K562 (cell line): Measurements from ENCODE around the gene RNASEH1. TPM values are rescaled to one million over a fixed set of nuclear protein-coding genes. Genes with fewer than 3 reads are reported as not detected.

Source experiments
- CBFA2T2 ChIP-seq: fragments of 450-650 bp; conservative IDR thresholded peaks from 2 replicates; pipeline ENCODE4 v1.6.1; 2017; ENCODE audit warnings: mild to moderate bottlenecking
- MTA2 ChIP-seq: fragments of 450-650 bp; IDR thresholded peaks from 2 replicates; pipeline ENCODE4 v1.6.1; 2016; ENCODE audit warnings: low read depth
- NCOR1 ChIP-seq: fragments of 450-650 bp; IDR thresholded peaks from 2 replicates; pipeline ENCODE4 v1.6.1; 2016; ENCODE audit warnings: mild to moderate bottlenecking, moderate library complexity
- NFE2 ChIP-seq: IDR thresholded peaks from 2 replicates; pipeline ENCODE4 v1.6.1; 2014; ENCODE audit warnings: antibody characterized with exemption, low read depth
- NR2C2 ChIP-seq, 2 experiments: fragments of 200-800 bp in 1 of 2; sonication (Bioruptor generic) in 1 of 2; sonication (generic) in 1 of 2; formaldehyde crosslinking in 1 of 2; IDR thresholded peaks; 2 replicates each; pipeline versions ENCODE4 v1.6.1 to v1.8.0; 2016 to 2022; ENCODE audit warnings: mild to moderate bottlenecking in 1 of 2, missing compliant biosample characterization in 1 of 2, missing genetic modification characterization in 1 of 2, missing genetic modification reagents in 1 of 2
- SRF ChIP-seq, 2 experiments: fragments of 250-450, 450-650 bp in 1 of 2; sonication (Bioruptor Pico) in 1 of 2; sonication (generic) in 1 of 2; formaldehyde crosslinking; IDR thresholded peaks; 2 replicates each; pipeline versions ENCODE4 v1.5.0 to v1.5.1; 2020 to 2022; ENCODE audit warnings: mild to moderate bottlenecking in 1 of 2, missing genetic modification reagents in 1 of 2
- polyA plus RNA-seq, 8 experiments: library from polyadenylated mRNA; depleted of rRNA in 4 of 8; stranded (reverse) in 5 of 8; unstranded in 3 of 8; fragments of >200 nt; fragmentation: Nextera tagmentation in 2 of 8; fragmentation: Illumina TruSeq in 1 of 8; extraction: Ambion mirVana in 2 of 8; extraction: Trizol in 1 of 8; gene quantifications; 2 replicates each; pipeline versions ENCODE4 v1.2.1 to v1.2.3, GENCODE V29; 2011 to 2014; ENCODE audit warnings: inconsistent platforms in 1 of 8, missing spikeins in 1 of 8
- total RNA-seq, 7 experiments: library from RNA; depleted of rRNA in 6 of 7; stranded (reverse); fragments of >200 nt in 6 of 7; fragmentation: Illumina TruSeq in 2 of 7; extraction: Trizol in 2 of 7; gene quantifications; 2 replicates each; pipeline versions ENCODE4 v1.2.1 to v1.2.3, GENCODE V29; 2011 to 2021; ENCODE audit warnings: low replicate concordance in 1 of 7
- TF ChIP-seq, protein P1 (sequence below), 2 experiments: fragments of 450-650 bp in 1 of 2; IDR thresholded peaks; 2 replicates each; pipeline ENCODE4 v1.6.1; 2011 to 2017; ENCODE audit warnings: low read depth in 2 of 2, antibody characterized with exemption in 1 of 2, borderline replicate concordance in 1 of 2, low read length in 1 of 2, mild to moderate bottlenecking in 1 of 2, mixed read lengths in 1 of 2; ENCODE audit not compliant: control insufficient read depth in 1 of 2
- TF ChIP-seq, protein P2 (sequence below): fragments of 450-650 bp; IDR thresholded peaks from 2 replicates; pipeline ENCODE4 v1.6.1; 2016; ENCODE audit warnings: low read depth, mild to moderate bottlenecking, moderate library complexity
- TF ChIP-seq, protein P3 (sequence below): fragments of 250-450 bp; sonication (Bioruptor Pico); IDR thresholded peaks from 2 replicates; pipeline ENCODE4 v1.4.0; 2020; ENCODE audit warnings: mild to moderate bottlenecking, moderate library complexity, borderline replicate concordance
- TF ChIP-seq, protein P4 (sequence below): fragments of 450-650 bp; IDR thresholded peaks from 2 replicates; pipeline ENCODE4 v1.6.1; 2018; ENCODE audit warnings: mild to moderate bottlenecking, low read depth; ENCODE audit not compliant: partially characterized antibody
- TF ChIP-seq, protein P5 (sequence below): IDR thresholded peaks from 2 replicates; pipeline ENCODE4 v1.6.1; 2014; ENCODE audit warnings: antibody characterized with exemption
- TF ChIP-seq, protein P6 (sequence below): sonication (generic); IDR thresholded peaks from 2 replicates; pipeline ENCODE4 v1.6.1; 2016

The RNASEH1 gene
- total and polyA plus RNA-seq, 9 of the 15 experiments (the other 6 are each of a cell fraction or from before 2014, with no cell fraction given): 25.7 to 47.5 (median 42.8) TPM

DNA sequence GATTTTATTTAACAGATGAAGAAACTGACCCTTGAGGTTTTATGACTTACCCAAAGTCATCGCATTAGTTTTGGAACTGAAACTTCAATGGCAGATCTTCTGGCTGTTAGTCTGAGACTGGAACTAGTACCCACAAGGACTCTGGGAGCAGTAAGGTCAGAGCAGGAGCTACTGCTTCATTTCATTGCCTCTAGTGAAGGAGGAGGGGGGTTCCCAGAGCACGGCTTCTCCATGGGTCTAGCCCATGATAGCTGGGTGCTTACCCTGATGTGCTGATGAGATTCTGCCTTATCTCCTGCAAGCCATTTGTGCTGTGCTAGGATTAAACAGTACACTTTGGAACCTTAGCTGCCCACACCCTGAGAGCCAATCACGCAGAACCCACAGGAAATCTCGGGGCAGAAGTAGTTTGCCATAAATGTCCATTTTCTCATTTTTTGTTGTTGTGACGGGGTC, 5.4 kb upstream of the RNASEH1 start (continued):
- TF ChIP-seq, protein P1, sequence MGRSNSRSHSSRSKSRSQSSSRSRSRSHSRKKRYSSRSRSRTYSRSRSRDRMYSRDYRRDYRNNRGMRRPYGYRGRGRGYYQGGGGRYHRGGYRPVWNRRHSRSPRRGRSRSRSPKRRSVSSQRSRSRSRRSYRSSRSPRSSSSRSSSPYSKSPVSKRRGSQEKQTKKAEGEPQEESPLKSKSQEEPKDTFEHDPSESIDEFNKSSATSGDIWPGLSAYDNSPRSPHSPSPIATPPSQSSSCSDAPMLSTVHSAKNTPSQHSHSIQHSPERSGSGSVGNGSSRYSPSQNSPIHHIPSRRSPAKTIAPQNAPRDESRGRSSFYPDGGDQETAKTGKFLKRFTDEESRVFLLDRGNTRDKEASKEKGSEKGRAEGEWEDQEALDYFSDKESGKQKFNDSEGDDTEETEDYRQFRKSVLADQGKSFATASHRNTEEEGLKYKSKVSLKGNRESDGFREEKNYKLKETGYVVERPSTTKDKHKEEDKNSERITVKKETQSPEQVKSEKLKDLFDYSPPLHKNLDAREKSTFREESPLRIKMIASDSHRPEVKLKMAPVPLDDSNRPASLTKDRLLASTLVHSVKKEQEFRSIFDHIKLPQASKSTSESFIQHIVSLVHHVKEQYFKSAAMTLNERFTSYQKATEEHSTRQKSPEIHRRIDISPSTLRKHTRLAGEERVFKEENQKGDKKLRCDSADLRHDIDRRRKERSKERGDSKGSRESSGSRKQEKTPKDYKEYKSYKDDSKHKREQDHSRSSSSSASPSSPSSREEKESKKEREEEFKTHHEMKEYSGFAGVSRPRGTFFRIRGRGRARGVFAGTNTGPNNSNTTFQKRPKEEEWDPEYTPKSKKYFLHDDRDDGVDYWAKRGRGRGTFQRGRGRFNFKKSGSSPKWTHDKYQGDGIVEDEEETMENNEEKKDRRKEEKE (IDR thresholded peaks at IDR 0.05; ENCODE audit: borderline replicate concordance in 1 of 2, control insufficient read depth in 1 of 2, low read depth in 2 of 2, low read length in 1 of 2): no peak
- TF ChIP-seq CBFA2T2: peak; percentile 69
- no peak for TF ChIP-seq SRF (CRISPR knock-in tag; IDR thresholded peaks at IDR 0.05)
- TF ChIP-seq NR2C2 (CRISPR knock-in tag; IDR thresholded peaks at IDR 0.05): no peak
- TF ChIP-seq NR2C2 (tag; IDR thresholded peaks at IDR 0.05): 0 out of 2 replicates have a peak, but pooled peaks have one; percentile 25
- TF ChIP-seq, protein P2, sequence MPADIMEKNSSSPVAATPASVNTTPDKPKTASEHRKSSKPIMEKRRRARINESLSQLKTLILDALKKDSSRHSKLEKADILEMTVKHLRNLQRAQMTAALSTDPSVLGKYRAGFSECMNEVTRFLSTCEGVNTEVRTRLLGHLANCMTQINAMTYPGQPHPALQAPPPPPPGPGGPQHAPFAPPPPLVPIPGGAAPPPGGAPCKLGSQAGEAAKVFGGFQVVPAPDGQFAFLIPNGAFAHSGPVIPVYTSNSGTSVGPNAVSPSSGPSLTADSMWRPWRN: 0 out of 2 replicates have a peak, but pooled peaks have one; percentile 22
- TF ChIP-seq MTA2: 0 out of 2 replicates have a peak, but pooled peaks have one; percentile 14
- TF ChIP-seq, protein P3, sequence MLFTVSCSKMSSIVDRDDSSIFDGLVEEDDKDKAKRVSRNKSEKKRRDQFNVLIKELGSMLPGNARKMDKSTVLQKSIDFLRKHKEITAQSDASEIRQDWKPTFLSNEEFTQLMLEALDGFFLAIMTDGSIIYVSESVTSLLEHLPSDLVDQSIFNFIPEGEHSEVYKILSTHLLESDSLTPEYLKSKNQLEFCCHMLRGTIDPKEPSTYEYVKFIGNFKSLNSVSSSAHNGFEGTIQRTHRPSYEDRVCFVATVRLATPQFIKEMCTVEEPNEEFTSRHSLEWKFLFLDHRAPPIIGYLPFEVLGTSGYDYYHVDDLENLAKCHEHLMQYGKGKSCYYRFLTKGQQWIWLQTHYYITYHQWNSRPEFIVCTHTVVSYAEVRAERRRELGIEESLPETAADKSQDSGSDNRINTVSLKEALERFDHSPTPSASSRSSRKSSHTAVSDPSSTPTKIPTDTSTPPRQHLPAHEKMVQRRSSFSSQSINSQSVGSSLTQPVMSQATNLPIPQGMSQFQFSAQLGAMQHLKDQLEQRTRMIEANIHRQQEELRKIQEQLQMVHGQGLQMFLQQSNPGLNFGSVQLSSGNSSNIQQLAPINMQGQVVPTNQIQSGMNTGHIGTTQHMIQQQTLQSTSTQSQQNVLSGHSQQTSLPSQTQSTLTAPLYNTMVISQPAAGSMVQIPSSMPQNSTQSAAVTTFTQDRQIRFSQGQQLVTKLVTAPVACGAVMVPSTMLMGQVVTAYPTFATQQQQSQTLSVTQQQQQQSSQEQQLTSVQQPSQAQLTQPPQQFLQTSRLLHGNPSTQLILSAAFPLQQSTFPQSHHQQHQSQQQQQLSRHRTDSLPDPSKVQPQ (CRISPR knock-in tag): no peak
- TF ChIP-seq, protein P4, sequence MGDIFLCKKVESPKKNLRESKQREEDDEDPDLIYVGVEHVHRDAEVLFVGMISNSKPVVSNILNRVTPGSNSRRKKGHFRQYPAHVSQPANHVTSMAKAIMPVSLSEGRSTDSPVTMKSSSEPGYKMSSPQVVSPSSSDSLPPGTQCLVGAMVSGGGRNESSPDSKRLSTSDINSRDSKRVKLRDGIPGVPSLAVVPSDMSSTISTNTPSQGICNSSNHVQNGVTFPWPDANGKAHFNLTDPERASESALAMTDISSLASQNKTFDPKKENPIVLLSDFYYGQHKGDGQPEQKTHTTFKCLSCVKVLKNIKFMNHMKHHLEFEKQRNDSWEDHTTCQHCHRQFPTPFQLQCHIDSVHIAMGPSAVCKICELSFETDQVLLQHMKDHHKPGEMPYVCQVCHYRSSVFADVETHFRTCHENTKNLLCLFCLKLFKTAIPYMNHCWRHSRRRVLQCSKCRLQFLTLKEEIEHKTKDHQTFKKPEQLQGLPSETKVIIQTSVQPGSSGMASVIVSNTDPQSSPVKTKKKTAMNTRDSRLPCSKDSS: no peak
- TF ChIP-seq NCOR1: peak; percentile 44
- TF ChIP-seq, protein P5, sequence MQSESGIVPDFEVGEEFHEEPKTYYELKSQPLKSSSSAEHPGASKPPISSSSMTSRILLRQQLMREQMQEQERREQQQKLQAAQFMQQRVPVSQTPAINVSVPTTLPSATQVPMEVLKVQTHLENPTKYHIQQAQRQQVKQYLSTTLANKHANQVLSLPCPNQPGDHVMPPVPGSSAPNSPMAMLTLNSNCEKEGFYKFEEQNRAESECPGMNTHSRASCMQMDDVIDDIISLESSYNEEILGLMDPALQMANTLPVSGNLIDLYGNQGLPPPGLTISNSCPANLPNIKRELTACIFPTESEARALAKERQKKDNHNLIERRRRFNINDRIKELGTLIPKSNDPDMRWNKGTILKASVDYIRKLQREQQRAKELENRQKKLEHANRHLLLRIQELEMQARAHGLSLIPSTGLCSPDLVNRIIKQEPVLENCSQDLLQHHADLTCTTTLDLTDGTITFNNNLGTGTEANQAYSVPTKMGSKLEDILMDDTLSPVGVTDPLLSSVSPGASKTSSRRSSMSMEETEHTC: no peak
- TF ChIP-seq, protein P6, sequence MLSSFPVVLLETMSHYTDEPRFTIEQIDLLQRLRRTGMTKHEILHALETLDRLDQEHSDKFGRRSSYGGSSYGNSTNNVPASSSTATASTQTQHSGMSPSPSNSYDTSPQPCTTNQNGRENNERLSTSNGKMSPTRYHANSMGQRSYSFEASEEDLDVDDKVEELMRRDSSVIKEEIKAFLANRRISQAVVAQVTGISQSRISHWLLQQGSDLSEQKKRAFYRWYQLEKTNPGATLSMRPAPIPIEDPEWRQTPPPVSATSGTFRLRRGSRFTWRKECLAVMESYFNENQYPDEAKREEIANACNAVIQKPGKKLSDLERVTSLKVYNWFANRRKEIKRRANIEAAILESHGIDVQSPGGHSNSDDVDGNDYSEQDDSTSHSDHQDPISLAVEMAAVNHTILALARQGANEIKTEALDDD: 0 out of 2 replicates have a peak, but pooled peaks have one; percentile 31
- TF ChIP-seq NFE2: no peak
